Stimulated activated CD4-positive, alpha-beta T cell treated with anti-CD3 and anti-CD28 coated beads, Interleukin-4, amount 100 ng/mL, for 1 hour (primary cell): ENCODE measurements around the gene GALNT9.
A peak's percentile ranks its signal among the peaks of the same experiment; 100 is the strongest.
"Not testable (repeated sequence)": the region's sequence is repeated elsewhere in the genome, so short reads cannot be mapped to it uniquely, and the experiment has no call there.

Experiments
- DNase-seq: peaks from one replicate; pipeline ENCODE4 v3.0.0-alpha.2; 2020

Gene GALNT9

DNA sequence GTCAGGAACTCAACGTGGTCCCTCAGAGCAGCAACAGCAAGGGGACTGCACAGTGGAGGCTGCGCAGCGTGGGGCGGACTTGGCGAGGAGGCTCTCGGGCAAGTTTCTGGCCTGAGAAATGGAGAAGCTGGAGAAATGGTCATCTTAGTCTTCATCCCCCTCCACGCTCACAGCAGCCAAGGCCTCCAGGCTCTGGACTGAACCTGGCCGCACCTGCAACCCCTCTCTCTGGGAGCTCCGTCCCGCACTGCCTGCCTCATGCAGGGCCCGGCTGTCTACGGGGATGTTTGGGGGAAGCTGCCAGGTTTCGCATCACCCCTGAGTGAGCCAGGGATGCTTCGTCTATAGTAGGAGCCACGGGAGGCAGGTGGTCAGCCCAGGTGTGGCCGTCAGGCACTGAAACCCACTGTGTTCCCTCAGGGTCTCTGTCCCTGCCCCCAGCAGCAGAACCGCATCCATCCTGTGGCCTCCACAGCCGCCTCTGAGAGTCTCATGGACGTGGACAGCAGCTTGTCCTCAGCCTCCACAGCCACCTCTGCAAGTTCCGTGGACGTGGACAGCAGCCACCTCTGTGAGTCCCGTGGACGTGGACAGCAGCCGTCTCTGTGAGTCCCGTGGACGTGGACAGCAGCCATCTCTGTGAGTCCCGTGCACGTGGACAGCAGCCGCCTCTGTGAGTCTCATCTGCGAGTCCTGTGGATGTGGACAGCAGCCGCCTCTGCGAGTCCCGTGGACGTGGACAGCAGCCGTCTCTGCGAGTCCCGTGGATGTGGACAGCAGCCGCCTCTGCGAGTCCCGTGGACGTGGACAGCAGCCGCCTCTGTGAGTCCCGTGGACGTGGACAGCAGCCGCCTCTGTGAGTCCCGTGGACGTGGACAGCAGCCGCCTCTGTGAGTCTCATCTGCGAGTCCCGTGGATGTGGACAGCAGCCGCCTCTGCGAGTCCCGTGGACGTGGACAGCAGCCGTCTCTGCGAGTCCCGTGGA lies 29.1 kb upstream of the GALNT9 start:
- DNase-seq = not testable (repeated sequence)

DNA sequence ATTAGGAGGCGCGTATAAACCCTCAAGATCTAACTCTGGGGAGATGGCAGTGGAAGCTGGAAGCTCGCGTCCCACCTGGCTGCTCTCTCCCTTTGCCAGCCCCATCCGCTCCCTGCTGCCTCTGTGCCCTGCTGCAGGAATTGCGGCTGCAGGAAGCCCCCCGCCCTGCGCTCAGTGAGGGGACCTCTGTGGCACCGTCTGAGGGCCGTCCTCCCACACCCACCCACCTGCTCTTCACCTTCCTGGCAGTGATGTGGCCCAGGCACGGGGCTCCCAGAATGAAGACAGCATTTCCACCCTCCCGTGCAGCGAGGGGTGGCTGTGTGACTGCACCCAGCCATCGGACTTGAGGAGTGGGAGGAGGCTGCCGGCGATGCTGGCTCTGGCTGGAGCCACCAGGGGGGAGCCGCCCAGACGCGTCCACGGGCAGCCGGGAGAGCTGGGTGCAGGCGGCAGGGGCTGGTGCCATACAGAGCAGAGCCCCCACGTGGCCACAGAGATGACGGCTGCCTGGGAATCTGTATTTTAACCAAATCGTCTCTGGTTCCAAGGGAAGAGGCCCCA lies 28.3 kb upstream of the GALNT9 start:
- no peak for DNase-seq

DNA sequence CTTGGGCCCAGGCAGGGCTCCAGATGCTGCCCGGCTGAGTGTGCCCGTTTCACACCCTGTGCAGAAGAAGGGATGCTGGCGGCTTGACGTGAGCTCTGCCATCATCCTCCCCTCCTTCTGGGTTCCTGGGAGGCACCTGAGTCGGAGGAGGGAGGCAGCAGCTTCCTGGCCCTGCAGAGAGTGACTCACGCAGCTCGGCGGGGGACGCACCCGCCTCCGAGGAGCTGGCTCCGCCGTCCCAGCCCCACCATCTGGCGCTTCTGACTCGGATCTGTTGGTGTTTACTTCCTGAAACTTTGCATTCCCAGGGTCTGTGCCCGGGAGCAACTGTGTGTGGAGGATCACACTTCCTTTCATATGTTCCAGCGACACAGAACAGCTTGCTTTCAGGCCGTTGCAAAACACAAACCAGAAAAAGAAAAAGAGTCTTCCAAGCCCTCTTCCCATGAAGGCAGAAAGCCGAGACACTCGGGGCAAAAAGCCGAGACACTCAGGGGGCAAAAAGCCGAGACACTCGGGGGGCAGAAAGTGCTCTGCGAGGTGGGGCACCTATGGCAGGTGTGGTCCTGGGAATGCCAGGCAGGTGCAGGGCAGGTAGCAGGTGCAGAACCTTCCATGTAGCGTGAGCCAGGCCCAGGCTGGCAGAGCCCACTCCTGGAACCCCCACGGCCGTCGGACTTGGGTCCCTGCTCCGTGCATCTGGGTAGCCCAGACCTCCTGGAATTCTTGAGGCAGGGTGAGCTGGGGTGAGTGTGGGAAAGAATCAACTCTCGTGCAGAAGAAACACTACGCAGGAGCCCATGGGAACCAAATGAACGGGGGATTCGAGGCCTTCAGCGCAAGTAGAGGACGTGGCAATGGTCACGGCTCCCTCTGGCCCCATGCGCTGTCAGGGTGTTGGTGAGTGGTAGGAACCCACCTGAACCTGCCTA lies 27.6 kb upstream of the GALNT9 start:
- DNase-seq = peak; percentile 12

GRCh38 chr12:132355742-132356681 lies 26.6 kb upstream of the GALNT9 start:
- no peak for DNase-seq

DNA sequence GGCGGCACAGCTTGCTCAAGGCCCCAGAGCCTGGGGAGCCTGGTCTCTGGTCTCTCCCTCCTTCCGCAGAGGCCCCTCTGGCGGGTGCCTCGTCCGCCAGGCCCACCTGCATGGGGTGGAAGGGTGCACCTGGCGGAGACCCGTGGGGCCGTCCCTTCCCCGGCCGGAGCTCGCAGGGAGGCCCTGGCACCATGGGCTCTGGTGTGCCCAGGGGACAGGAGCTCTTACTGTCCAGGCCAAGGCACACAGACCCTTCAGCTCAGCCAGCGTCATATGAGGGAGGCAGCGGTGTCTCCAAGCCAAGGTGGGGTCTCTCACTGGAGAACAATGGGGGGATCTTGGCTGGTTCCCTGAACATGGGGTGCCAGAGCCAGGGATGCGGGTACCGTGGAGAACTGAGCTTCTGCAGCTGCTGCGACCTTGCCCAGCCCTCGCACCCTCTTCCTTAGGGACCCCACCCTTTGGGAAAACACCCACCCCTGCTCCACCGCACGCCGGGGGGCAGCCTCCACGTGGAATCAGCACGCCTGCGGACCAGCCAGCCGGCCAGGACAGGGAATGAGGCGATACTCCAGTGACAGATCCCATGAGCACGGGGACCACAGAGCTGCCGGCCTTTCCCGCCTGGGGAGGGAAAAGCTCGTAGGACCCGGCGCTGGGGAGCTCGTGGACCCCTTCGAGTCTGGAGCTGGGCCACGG lies 25.7 kb upstream of the GALNT9 start:
- DNase-seq = no peak

- no peak for DNase-seq
Measured at GRCh38 chr12:132354211-132354981, 25.0 kb upstream of the GALNT9 start.

DNA sequence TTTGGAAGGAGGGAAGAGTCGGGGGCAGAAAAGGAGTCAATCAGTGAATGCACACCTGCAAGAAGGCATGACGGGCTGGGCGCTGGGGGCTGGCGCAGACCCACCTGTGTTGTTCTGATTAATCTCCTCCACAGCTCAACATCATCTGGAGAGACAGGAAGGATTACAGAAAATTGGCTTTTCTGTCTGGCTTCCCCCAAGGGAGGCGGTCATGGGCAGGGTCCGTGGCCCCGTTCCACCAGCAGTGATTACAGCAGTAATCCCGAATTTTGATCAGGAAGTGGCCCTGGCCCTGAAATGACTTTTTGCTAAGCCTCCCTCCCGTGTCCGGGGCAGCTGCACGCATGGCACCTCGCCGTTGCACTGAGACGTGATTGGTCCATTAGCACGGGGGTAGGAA lies 24.4 kb upstream of the GALNT9 start:
- no peak for DNase-seq

DNA sequence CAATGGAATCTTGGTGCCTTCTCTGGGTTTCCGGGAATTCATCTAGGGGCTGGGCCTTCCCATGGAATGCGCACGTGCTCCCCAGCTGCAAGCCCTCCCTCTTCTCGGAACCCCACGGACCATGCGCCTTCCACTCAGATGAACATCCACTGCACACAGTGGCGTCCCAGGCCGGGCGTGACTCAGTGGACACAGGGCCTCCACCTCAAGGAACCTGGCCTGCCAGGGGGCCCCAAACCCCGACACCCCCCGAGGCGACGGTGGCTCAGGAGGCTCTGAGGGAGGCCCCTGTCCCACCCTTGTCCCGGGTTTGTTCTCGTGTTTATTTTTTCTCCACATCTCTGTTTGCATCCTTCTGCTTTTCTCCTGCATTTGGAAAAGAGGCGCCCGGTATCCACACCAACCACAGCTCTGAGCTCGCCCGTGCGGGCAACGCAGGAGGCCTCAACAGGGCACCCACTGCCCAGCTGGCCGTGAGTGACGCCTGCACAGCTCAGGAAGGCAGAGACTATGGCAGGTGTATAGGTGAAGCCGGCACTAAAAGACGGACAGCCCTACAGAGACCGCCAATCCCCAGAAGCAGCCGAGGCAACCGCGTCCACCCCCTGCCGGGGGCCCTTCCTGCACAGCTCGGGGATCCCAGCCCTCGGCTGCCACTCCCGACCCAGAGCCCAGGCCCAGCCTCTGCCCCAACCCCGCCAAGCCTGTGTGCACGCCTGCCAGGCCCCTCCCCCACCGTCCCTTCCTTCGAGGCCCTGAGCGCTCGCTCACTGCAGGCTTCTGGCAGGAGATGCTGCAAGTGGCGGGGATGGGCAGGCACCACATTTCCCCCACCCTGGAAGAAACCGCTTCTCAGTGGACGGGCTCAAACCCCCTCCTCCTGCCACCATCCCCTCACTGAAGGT lies 23.8 kb upstream of the GALNT9 start:
- DNase-seq = no peak

GRCh38 chr12:132351751-132352495 lies 22.5 kb upstream of the GALNT9 start:
- DNase-seq = no peak

DNA sequence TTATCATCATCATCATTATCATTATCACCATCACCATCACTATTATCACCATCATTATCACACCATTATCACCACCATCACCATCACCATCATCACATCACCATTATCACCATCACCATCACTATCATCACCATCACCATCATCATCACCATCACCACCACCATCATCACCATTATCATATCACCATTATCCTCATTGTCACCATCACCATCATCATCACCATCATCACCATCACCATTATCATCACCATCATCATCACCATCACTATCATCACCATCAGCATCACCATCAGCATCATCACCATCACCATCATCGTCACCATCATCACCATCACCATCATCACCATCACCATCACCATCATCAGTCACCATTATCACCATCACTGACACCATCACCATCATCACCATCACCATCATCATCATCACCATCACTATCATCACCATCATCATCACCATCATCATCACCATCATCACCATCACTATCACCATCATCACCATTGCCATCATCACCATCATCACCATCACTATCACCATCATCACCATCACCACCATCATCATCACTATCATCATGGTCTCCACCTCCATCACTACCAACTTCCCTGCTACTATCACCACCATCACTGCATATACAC lies 20.2 kb upstream of the GALNT9 start:
- no peak for DNase-seq

GRCh38 chr12:132348176-132348575 lies 18.8 kb upstream of the GALNT9 start:
- DNase-seq = no peak

- no peak for DNase-seq
Measured at GRCh38 chr12:132347176-132347855, 17.9 kb upstream of the GALNT9 start.

DNA sequence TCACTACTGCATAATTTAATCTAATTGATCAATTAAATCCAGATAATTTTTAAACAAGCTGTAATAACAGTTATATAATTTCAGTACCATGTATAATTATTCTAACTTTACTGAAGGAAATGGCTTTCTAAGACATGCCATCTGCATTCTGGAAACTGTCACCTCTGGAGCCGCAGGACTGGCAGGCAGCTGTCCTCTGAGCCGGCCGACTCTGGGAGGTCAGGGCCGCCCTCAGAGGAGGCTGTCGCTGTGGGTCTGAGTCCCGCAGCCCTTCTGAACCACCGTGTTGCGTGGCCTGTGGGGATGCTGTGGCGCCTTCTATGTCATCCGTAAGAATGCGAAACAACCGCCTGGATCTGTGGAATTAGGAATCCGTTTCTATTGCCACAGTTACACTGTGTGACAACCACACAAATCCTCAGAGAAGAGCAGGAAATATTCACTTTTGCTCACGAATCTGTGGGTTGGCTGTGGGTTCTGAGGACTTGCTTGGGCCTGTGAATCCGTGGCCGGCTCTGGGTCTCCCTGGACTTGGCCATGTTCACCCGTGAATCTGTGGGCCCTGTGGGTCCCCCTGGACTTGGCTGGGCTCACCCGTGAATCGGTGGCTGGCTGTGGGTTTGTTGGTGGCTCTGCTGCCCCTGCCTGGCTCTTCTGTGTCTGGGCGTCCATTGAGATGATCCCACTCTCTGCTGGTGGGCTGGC lies 17.2 kb upstream of the GALNT9 start:
- DNase-seq = no peak

GRCh38 chr12:132345561-132346200 lies 16.3 kb upstream of the GALNT9 start:
- no peak for DNase-seq

- no peak for DNase-seq
Measured at GRCh38 chr12:132345126-132345525, 15.7 kb upstream of the GALNT9 start.

GRCh38 chr12:132344601-132345000 lies 15.2 kb upstream of the GALNT9 start:
- no peak for DNase-seq
